B cell (primary cell): Measurements from ENCODE around the gene RUVBL2. TPM values are rescaled to one million over a fixed set of nuclear protein-coding genes. Genes with fewer than 3 reads are reported as not detected.

ENCODE experiments used
- ATAC-seq: fragments of 200-7000 bp; cut with Tn5 transposase; one replicate; pipeline ENCODE4 v1.10.0; 2021; ENCODE audit warnings: low read depth, mild to moderate bottlenecking, moderate number of reproducible peaks, moderate library complexity
- CTCF ChIA-PET: fragments of 350-600 bp; sonication (Branson Sonifier 250); formaldehyde crosslinking; loops from one replicate; lab custom pipeline; 2021; ENCODE audit warnings: antibody characterized with exemption, inconsistent platforms; lab: Charles Lee
- POLR2A ChIA-PET: fragments of 350-600 bp; sonication (Branson Sonifier 250); formaldehyde crosslinking; loops from one replicate; lab custom pipeline; 2021; ENCODE audit warnings: antibody characterized with exemption; lab: Charles Lee
- DNase-seq: peaks from one replicate; pipeline ENCODE4 v3.0.0; 2013
- H2AFZ ChIP-seq: 2 replicates; pipeline ENCODE4 v1.6.1; 2012; ENCODE audit warnings: mild to moderate bottlenecking, low read depth, low read length; ENCODE audit not compliant: insufficient read depth, poor library complexity, severe bottlenecking
- H3K27ac ChIP-seq, 2 donors: 1 replicate in 1 of 2; 2 replicates in 1 of 2; pipeline ENCODE4 v1.5.1; 2012 to 2013; ENCODE audit warnings: low read length in 2 of 2, mild to moderate bottlenecking in 2 of 2, moderate library complexity in 1 of 2
- H3K27me3 ChIP-seq, 4 experiments: fragments of 200-600 bp in 1 of 4; sonication (generic) in 1 of 4; replicated peaks in 1 of 4; 1 replicate in 2 of 4; 2 replicates in 2 of 4; pipeline versions ENCODE4 v1.6.1 to v1.7.0; 2013 to 2016; ENCODE audit warnings: low read length in 3 of 4, mild to moderate bottlenecking in 2 of 4, mixed read lengths in 1 of 4, moderate library complexity in 1 of 4; ENCODE audit not compliant: insufficient read depth in 4 of 4, control insufficient read depth in 3 of 4; ENCODE audit errors: control extremely low read depth in 1 of 4
- H3K36me3 ChIP-seq, 2 experiments: replicated peaks in 1 of 2; 1 replicate in 1 of 2; 2 replicates in 1 of 2; pipeline versions ENCODE4 v1.6.1 to v1.7.1; 2013; ENCODE audit warnings: low read length in 1 of 2; ENCODE audit not compliant: insufficient read depth in 2 of 2, control insufficient read depth in 1 of 2; ENCODE audit errors: control extremely low read depth in 1 of 2, extremely low read depth in 1 of 2
- H3K4me1 ChIP-seq, 2 donors: fragments of 200-600 bp in 1 of 2; sonication (generic) in 1 of 2; 1 replicate in 1 of 2; 2 replicates in 1 of 2; pipeline versions ENCODE4 v1.5.1 to v1.6.1; 2013 to 2017; ENCODE audit warnings: low read length in 2 of 2; ENCODE audit not compliant: control insufficient read depth in 2 of 2, insufficient read depth in 2 of 2
- H3K4me2 ChIP-seq: replicated peaks from 2 replicates; pipeline ENCODE3; 2012; ENCODE audit warnings: mild to moderate bottlenecking, low read depth, low read length; ENCODE audit not compliant: poor library complexity, severe bottlenecking
- H3K4me3 ChIP-seq, 5 experiments: fragments of 200-600 bp in 1 of 5; sonication (generic) in 1 of 5; 1 replicate in 3 of 5; 2 replicates in 2 of 5; pipeline versions ENCODE4 v1.5.1 to v1.7.0; 2011 to 2016; ENCODE audit warnings: low read length in 4 of 5, mild to moderate bottlenecking in 4 of 5, low read depth in 2 of 5, control low read depth in 1 of 5, moderate library complexity in 1 of 5; ENCODE audit not compliant: insufficient read depth in 1 of 5; ENCODE audit errors: control extremely low read depth in 1 of 5, extremely low read depth in 1 of 5
- H3K79me2 ChIP-seq: fragments of 200-600 bp; sonication (generic); one replicate; pipeline ENCODE4 v1.6.0; 2016; ENCODE audit warnings: low read length; ENCODE audit not compliant: control insufficient read depth, insufficient read depth
- H3K9ac ChIP-seq: fragments of 200-600 bp; sonication (generic); 2 replicates; pipeline ENCODE4 v1.6.1; 2017; ENCODE audit warnings: mild to moderate bottlenecking, low read length, moderate library complexity
- H3K9me3 ChIP-seq, 3 donors: one replicate each; pipeline versions ENCODE4 v1.6.1 to v1.7.1; 2013; ENCODE audit warnings: low read length in 2 of 3; ENCODE audit not compliant: control insufficient read depth in 2 of 3, insufficient read depth in 1 of 3; ENCODE audit errors: control extremely low read depth in 1 of 3
- H4K20me1 ChIP-seq: 2 replicates; pipeline ENCODE4 v1.6.0; 2012; ENCODE audit warnings: mild to moderate bottlenecking, low read length; ENCODE audit not compliant: insufficient read depth, control insufficient read depth, poor library complexity, severe bottlenecking
- H3K27ac Mint-ChIP-seq: one replicate; pipeline ENCODE4 v1.8.0; 2021; ENCODE audit warnings: mixed read lengths
- H3K27me3 Mint-ChIP-seq: one replicate; pipeline ENCODE4 v1.8.0; 2021; ENCODE audit warnings: mixed read lengths
- H3K4me1 Mint-ChIP-seq: one replicate; pipeline ENCODE4 v1.8.0; 2021; ENCODE audit warnings: mixed read lengths
- H3K4me3 Mint-ChIP-seq: one replicate; pipeline ENCODE4 v1.8.0; 2021; ENCODE audit warnings: mixed read lengths
- H3K9me3 Mint-ChIP-seq: one replicate; pipeline ENCODE4 v1.8.0; 2022; ENCODE audit warnings: mixed read lengths; ENCODE audit not compliant: insufficient read depth
- CTCF ChIP-seq: fragments of 200-600 bp; IDR thresholded peaks from one replicate; pipeline ENCODE4 v1.8.0; 2022; ENCODE audit warnings: antibody characterized with exemption, mild to moderate bottlenecking
- EZH2 ChIP-seq: IDR thresholded peaks from 2 replicates; pipeline ENCODE4 v1.6.1; 2012; ENCODE audit warnings: borderline replicate concordance, low read depth, mild to moderate bottlenecking, moderate library complexity, low read length; ENCODE audit not compliant: insufficient read depth, poor library complexity, severe bottlenecking
- WGBS: methylation state at CpG from one replicate; pipeline ENCODE4 v1.1.5; 2013; ENCODE audit warnings: missing lambda C conversion rate; ENCODE audit not compliant: insufficient coverage; 5-methylcytosine and 5-hydroxymethylcytosine counted together
- intact Hi-C: fragments of 100-400 bp; cut with micrococcal nuclease; formaldehyde crosslinking; loops from one replicate; pipeline ENCODE4 v1.10.0; 2022
- polyA plus RNA-seq: library from polyadenylated mRNA; depleted of rRNA; stranded (reverse); fragments of >200 nt; gene quantifications from 2 replicates; pipeline ENCODE4 v1.2.3, GENCODE V29; 2012
- small RNA-seq: library from RNA; depleted of rRNA; stranded (forward); fragments of <200 nt; gene quantifications from one replicate; pipeline ENCODE3, GENCODE V24; 2012; ENCODE audit warnings: low replicate concordance, low read depth; ENCODE audit not compliant: insufficient read length
- total RNA-seq, 2 donors: library from RNA; stranded (reverse); fragments of 120-200 nt in 1 of 2; gene quantifications; 1 replicate in 1 of 2; 2 replicates in 1 of 2; pipeline versions ENCODE4 v1.2.3 to v1.2.4, GENCODE V29; 2013 to 2022

The RUVBL2 gene
- total and polyA plus RNA-seq, 2 donors (not counting 1 experiment from before 2014, with no cell fraction given): 36.1 to 57.4 TPM

GRCh38 chr19:49064768-49065611 lies 71.3 kb downstream of the RUVBL2 start, which contains the start of gene NTF4:
Gene NTF4 (minus strand): TSS chr19:49064818. CDS start chr19:49061997, 2,821 bp downstream.
- peak within 1 kb of the TSS; percentile 49 for H3K4me2 ChIP-seq
- peaks cover 0 to 10% (median 0%) of the 10 kb centered on the region in 3 donors for H3K9me3 ChIP-seq
- CTCF ChIA-PET: no interaction called here
- peaks cover 51% of the 10 kb centered on the region for H3K27me3 Mint-ChIP-seq
- peaks cover 0 to 58% (median 23%) of the 10 kb centered on the region in 4 experiments for H3K27me3 ChIP-seq
- H3K4me1 Mint-ChIP-seq: peaks cover 4% of the 10 kb centered on the region
- no peak within 1 kb of the TSS for H3K27ac ChIP-seq
- no peak within 1 kb of the TSS for H3K4me3 ChIP-seq
- H3K4me1 ChIP-seq: peaks cover 0 to 5% of the 10 kb centered on the region in 2 donors
- H3K4me3 Mint-ChIP-seq: no peak within 1 kb of the TSS
- H3K27ac Mint-ChIP-seq: no peak within 1 kb of the TSS
- H3K79me2 ChIP-seq: no peaks in the 10 kb centered on the region
- H3K9me3 Mint-ChIP-seq: peaks cover 1% of the 10 kb centered on the region
- no peak for ATAC-seq
- no peak for DNase-seq
- TF ChIP-seq CTCF (no peak), EZH2 (no peak)
- H2AFZ ChIP-seq: peak within 1 kb of the TSS; percentile 28
- intact Hi-C loops: no loop called here
- WGBS: 8% methylated on average over 49 of the region's 53 CpGs
- no peaks in the 10 kb centered on the region for H4K20me1 ChIP-seq
- POLR2A ChIA-PET: no interaction called here
- H3K36me3 ChIP-seq: no peaks in the 10 kb centered on the region
- no peak within 1 kb of the TSS for H3K9ac ChIP-seq

Small RNAs within 50 kb of the gene (small RNA-seq; reads per million reads assigned to genes)
- not detected for gene MIR6798

Other genes with a start within 250 kb of the RUVBL2 start
- not detected in 2 replicates for gene IZUMO1, start 247.0 kb upstream of the RUVBL2 start, total RNA-seq
- not detected in 2 replicates for gene IZUMO1, start 247.0 kb upstream of the RUVBL2 start, polyA plus RNA-seq
- gene FUT1, start 241.2 kb upstream of the RUVBL2 start, total RNA-seq: not detected in 2 replicates
- not detected in 2 replicates for gene FUT1, start 241.2 kb upstream of the RUVBL2 start, polyA plus RNA-seq
- gene FGF21, start 238.4 kb upstream of the RUVBL2 start, total RNA-seq: not detected in 2 replicates
- gene FGF21, start 238.4 kb upstream of the RUVBL2 start, polyA plus RNA-seq: not detected in 2 replicates
- gene BCAT2, start 182.9 kb upstream of the RUVBL2 start, total RNA-seq: 39.1 and 42.9 TPM in 2 replicates
- gene BCAT2, start 182.9 kb upstream of the RUVBL2 start, polyA plus RNA-seq: 27.4 and 36.3 TPM in 2 replicates
- 2.9 and 5.1 TPM in 2 replicates for gene HSD17B14, start 157.4 kb upstream of the RUVBL2 start, total RNA-seq
- 1.8 and 2.5 TPM in 2 replicates for gene HSD17B14, start 157.4 kb upstream of the RUVBL2 start, polyA plus RNA-seq
- gene PLEKHA4, start 125.3 kb upstream of the RUVBL2 start, total RNA-seq: 5.5 and 6.2 TPM in 2 replicates
- 4.3 and 6.0 TPM in 2 replicates for gene PLEKHA4, start 125.3 kb upstream of the RUVBL2 start, polyA plus RNA-seq
- 122 and 128 TPM in 2 replicates for gene PPP1R15A, start 121.5 kb upstream of the RUVBL2 start, total RNA-seq
- gene PPP1R15A, start 121.5 kb upstream of the RUVBL2 start, polyA plus RNA-seq: 1,029 and 1,214 TPM in 2 replicates
- gene TULP2, start 95.1 kb upstream of the RUVBL2 start, total RNA-seq: not detected in 2 replicates
- gene TULP2, start 95.1 kb upstream of the RUVBL2 start, polyA plus RNA-seq: not detected in 2 replicates
- 134 and 136 TPM in 2 replicates for gene NUCB1, start 93.6 kb upstream of the RUVBL2 start, total RNA-seq
- gene NUCB1, start 93.6 kb upstream of the RUVBL2 start, polyA plus RNA-seq: 85.9 and 118 TPM in 2 replicates
- 0.64 TPM in 1 of 2 replicates, not detected in the other for gene DHDH, start 60.2 kb upstream of the RUVBL2 start, total RNA-seq
- 0.82 TPM in 1 of 2 replicates, not detected in the other for gene DHDH, start 60.2 kb upstream of the RUVBL2 start, polyA plus RNA-seq
- 92.7 and 95.3 TPM in 2 replicates for gene BAX, start 39.0 kb upstream of the RUVBL2 start, total RNA-seq
- gene BAX, start 39.0 kb upstream of the RUVBL2 start, polyA plus RNA-seq: 109 and 114 TPM in 2 replicates
- 881 and 937 TPM in 2 replicates for gene FTL, start 28.6 kb upstream of the RUVBL2 start, total RNA-seq
- 534 and 832 TPM in 2 replicates for gene FTL, start 28.6 kb upstream of the RUVBL2 start, polyA plus RNA-seq
- gene GYS1, start 578 bp upstream of the RUVBL2 start, total RNA-seq: 62.7 and 63.0 TPM in 2 replicates
- gene GYS1, start 578 bp upstream of the RUVBL2 start, polyA plus RNA-seq: 22.7 and 28.9 TPM in 2 replicates
- 1.1 TPM in 1 of 2 replicates, not detected in the other for gene LHB, start 23.2 kb downstream of the RUVBL2 start, total RNA-seq
- 1.6 and 4.7 TPM in 2 replicates for gene LHB, start 23.2 kb downstream of the RUVBL2 start, polyA plus RNA-seq
- gene CGB3, start 30.4 kb downstream of the RUVBL2 start, total RNA-seq: not detected in 2 replicates
- not detected in 2 replicates for gene CGB3, start 30.4 kb downstream of the RUVBL2 start, polyA plus RNA-seq
- gene CGB2, start 38.0 kb downstream of the RUVBL2 start, total RNA-seq: not detected in 2 replicates
- not detected in 2 replicates for gene CGB2, start 38.0 kb downstream of the RUVBL2 start, polyA plus RNA-seq
- not detected in 2 replicates for gene CGB1, start 43.0 kb downstream of the RUVBL2 start, total RNA-seq
- not detected in 2 replicates for gene CGB1, start 43.0 kb downstream of the RUVBL2 start, polyA plus RNA-seq
- not detected in 2 replicates for gene CGB5, start 50.0 kb downstream of the RUVBL2 start, total RNA-seq
- not detected in 2 replicates for gene CGB5, start 50.0 kb downstream of the RUVBL2 start, polyA plus RNA-seq
- not detected in 2 replicates for gene CGB8, start 55.2 kb downstream of the RUVBL2 start, total RNA-seq
- not detected in 2 replicates for gene CGB8, start 55.2 kb downstream of the RUVBL2 start, polyA plus RNA-seq
- gene CGB7, start 63.9 kb downstream of the RUVBL2 start, total RNA-seq: not detected in 2 replicates
- gene CGB7, start 63.9 kb downstream of the RUVBL2 start, polyA plus RNA-seq: not detected in 2 replicates
- gene NTF4, start 70.9 kb downstream of the RUVBL2 start, total RNA-seq: not detected in 2 replicates
- not detected in 2 replicates for gene NTF4, start 70.9 kb downstream of the RUVBL2 start, polyA plus RNA-seq
- 0.10 TPM in 1 of 2 replicates, not detected in the other for gene KCNA7, start 78.8 kb downstream of the RUVBL2 start, total RNA-seq
- not detected in 2 replicates for gene KCNA7, start 78.8 kb downstream of the RUVBL2 start, polyA plus RNA-seq
- gene SNRNP70, start 91.6 kb downstream of the RUVBL2 start, total RNA-seq: 598 and 610 TPM in 2 replicates
- gene SNRNP70, start 91.6 kb downstream of the RUVBL2 start, polyA plus RNA-seq: 954 and 1,219 TPM in 2 replicates
- gene LIN7B, start 120.5 kb downstream of the RUVBL2 start, total RNA-seq: 12.4 and 13.1 TPM in 2 replicates
- 7.4 and 7.5 TPM in 2 replicates for gene LIN7B, start 120.5 kb downstream of the RUVBL2 start, polyA plus RNA-seq
- gene C19orf73, start 125.3 kb downstream of the RUVBL2 start, total RNA-seq: 3.9 and 5.3 TPM in 2 replicates
- gene C19orf73, start 125.3 kb downstream of the RUVBL2 start, polyA plus RNA-seq: 8.2 and 9.8 TPM in 2 replicates
- gene PPFIA3, start 125.7 kb downstream of the RUVBL2 start, total RNA-seq: 0.80 and 3.4 TPM in 2 replicates
- gene PPFIA3, start 125.7 kb downstream of the RUVBL2 start, polyA plus RNA-seq: 1.5 and 2.1 TPM in 2 replicates
- not detected in 2 replicates for gene HRC, start 161.5 kb downstream of the RUVBL2 start, total RNA-seq
- gene HRC, start 161.5 kb downstream of the RUVBL2 start, polyA plus RNA-seq: not detected in 2 replicates
- not detected in 2 replicates for gene TRPM4, start 163.9 kb downstream of the RUVBL2 start, total RNA-seq
- 0.24 TPM in 1 of 2 replicates, not detected in the other for gene TRPM4, start 163.9 kb downstream of the RUVBL2 start, polyA plus RNA-seq